Ammon's horn (tissue), 1 donor: ENCODE results near the gene SDHC.
A peak's percentile ranks its signal among the peaks of the same experiment; 100 is the strongest.

Source experiments
- DNase-seq: peaks from one replicate; pipeline ENCODE4 v3.0.0-alpha.2; 2016; ENCODE audit warnings: low spot score

The SDHC gene, protein sequence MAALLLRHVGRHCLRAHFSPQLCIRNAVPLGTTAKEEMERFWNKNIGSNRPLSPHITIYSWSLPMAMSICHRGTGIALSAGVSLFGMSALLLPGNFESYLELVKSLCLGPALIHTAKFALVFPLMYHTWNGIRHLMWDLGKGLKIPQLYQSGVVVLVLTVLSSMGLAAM

DNA sequence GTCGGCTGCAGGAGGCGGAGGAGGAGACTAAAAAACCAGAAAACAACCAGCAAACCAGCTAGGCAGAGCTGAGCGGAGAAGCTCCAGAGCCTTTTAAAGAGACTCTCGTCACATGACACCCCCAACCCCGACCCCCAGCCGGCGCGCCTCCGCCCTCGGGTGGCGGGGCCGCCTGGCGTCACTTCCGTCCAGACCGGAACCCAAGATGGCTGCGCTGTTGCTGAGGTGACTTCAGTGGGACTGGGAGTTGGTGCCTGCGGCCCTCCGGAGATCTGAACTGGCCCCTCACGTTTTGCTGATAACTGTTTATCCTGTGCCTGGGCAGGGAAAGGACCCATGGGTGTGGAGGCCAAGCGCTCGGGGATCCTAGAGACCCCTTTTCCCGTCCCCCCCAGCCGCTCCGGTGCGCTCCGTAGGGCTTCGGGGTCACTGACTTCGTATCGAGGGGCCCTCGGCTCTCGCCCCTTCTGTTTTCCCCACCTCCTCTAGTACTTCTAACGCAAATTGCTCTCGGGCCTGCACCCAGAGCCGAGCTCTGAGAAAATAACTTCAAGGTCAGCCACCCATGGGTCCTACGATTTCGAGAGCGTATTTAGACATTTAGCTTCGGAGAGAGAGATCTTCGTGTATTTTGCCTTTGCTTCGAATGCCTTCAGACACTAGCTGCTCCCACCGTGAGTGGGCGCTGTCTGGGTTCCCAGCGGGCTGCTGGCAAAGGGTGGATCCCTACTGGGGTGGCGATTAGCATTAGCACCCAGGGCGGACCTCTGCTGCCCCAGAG lies at the start of gene SDHC:
Gene SDHC, plus strand, starts transcription at position 181 of the 781 bp plus-strand sequence. Its CDS starts 25 bp downstream, at position 206.
- peak; percentile 95 for DNase-seq

GRCh38 chr1:161265305-161265704 lies 48.9 kb upstream of the SDHC start:
- no peak for DNase-seq

DNA sequence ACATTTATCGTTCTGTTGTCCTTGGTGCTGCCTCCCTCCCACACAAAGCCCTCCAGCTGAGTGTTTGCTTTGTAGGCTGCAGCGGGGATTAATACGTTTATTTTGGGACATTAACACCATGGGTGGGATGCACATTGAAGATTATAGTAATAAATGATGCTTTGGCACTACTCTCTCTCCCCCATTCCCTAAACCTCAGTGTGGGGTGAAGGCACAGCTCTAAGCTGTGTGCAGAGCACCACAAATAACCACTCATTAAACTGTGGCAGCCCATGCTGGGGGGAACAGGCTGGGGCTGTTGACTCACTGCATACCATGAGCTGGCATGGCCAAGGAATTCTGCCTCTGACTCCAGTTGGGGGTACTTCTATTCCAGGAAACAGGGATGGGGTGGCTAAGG lies 48.0 kb upstream of the SDHC start:
- DNase-seq: no peak

DNA sequence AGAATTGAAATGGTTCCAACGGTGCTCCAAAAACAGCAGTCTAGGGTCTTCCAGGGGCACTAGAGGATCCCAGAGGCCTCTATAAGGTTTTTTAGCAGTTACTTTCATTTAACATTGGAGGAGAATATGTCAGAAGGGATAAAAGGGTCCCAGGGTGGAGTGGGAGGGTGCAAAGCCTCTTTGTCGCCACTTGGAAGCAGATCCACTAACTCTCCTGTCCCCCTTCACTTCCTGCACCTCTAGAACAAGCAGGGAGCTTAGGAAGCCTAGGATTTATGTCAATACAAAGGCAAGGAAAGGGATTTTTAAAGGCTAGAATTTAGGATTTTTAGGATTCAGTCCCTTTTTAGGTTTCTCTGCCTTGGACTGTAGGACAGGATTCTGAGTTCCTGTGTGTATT lies 47.3 kb upstream of the SDHC start:
- no peak for DNase-seq

GRCh38 chr1:161267321-161267720 lies 46.9 kb upstream of the SDHC start:
- peak; percentile 42 for DNase-seq

DNA sequence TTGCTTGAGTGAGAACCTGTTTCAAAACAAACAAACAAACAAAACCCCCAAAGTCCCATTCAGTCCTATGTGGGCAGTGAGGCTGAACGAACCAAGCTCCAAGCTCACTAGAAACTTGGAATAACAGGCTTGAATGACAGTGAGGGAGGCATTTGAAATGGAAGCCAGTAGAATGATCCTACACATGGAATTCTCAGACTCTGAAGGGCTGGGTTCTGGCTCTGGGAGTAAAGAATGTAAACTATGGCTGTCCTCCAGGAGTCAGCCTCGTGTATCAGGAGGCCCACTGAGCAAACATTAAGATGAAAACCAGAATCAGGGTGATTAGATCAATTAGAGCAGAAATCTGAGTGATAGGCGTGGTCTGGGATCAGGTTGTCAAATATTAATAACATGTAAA lies 40.8 kb upstream of the SDHC start:
- DNase-seq: no peak

- DNase-seq: no peak
Observed at GRCh38 chr1:161274874-161275273, 39.3 kb upstream of the SDHC start.

DNA sequence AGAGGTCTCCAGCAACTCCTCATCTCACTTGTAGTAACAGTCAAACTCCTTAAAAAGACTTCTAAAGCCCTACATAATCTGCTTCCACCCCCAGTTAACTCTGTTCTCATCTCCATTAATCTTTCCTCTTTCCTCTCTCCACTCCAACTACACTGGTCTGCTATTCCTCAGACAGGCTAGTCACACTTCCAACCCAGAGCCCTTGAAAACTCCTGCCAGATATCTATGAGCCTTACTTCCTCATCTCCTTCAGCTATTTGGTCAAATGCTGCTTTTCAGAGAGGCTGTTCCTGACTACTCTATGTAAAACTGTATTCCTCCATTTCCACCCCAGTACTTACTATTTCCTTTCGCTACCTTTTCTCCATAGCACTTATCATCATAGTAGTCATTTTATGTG lies 31.2 kb upstream of the SDHC start:
- no peak for DNase-seq

DNA sequence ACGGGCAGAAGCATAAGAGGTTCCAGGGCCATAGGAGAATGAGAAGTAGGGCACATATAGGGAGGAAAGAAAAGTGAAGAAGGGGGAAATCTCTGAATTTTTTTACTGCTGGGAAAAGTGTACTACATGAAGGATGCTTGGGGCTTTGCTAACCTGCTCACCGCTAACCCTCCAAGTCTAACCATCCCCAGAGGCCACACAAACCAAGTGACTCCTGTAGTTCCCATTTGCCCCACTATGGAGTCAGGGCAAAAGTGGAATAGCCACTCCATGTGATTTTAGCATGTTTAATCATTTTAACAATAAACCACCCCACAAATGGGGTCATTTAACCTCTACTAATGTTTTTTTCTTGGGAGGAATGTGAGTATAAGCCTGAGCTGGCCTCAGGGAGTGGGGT lies 29.1 kb upstream of the SDHC start:
- no peak for DNase-seq

- no peak for DNase-seq
Observed at GRCh38 chr1:161285521-161285920, 28.7 kb upstream of the SDHC start.

GRCh38 chr1:161287482-161288054 lies 26.6 kb upstream of the SDHC start:
- DNase-seq: no peak

GRCh38 chr1:161290779-161291178 lies 23.4 kb upstream of the SDHC start:
- no peak for DNase-seq

DNA sequence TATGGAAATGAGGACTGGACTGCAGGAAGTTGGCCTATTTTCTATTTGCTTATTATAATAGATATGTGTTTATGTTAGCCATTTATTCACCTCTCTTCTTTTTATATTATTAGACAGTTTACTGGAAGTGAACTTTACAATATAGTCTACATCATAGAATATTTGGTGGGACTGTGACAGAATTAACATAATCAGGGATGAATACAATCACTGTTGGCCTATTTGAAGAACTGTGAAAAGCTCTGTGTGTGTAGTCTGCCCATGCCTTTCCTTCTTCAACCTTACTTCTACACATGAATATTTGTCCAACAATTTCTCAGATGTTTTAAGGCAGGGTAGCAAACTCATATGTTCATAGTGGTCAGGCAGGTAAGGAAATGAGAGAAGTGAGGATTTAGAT lies 16.8 kb upstream of the SDHC start:
- no peak for DNase-seq

DNA sequence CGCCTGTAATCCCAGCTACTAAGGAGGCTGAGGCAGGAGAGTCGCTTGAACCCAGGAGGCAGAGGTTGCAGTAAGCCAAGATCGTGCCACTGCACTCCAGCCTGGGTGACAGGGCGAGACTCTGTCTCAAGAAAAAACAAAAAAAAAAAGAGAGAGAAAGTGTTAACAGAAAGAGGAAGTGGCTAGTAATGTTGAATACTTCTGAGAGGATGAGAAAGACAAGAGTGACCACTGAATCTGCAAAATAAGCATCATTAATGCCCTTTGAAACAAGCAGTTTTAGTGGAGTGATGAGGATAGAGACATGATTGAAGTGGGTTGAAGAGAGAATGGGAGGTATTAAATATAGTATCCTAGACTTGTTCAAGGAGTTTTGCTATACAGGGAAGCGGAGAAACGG lies 16.1 kb upstream of the SDHC start:
- DNase-seq: no peak

- no peak for DNase-seq
Observed at GRCh38 chr1:161299347-161299746, 14.8 kb upstream of the SDHC start.

- no peak for DNase-seq
Observed at GRCh38 chr1:161300478-161300877, 13.7 kb upstream of the SDHC start.

GRCh38 chr1:161304927-161305866 lies 9.0 kb upstream of the SDHC start:
- DNase-seq: no peak

GRCh38 chr1:161305867-161306519 lies 8.2 kb upstream of the SDHC start:
- peak; percentile 85 for DNase-seq

DNA sequence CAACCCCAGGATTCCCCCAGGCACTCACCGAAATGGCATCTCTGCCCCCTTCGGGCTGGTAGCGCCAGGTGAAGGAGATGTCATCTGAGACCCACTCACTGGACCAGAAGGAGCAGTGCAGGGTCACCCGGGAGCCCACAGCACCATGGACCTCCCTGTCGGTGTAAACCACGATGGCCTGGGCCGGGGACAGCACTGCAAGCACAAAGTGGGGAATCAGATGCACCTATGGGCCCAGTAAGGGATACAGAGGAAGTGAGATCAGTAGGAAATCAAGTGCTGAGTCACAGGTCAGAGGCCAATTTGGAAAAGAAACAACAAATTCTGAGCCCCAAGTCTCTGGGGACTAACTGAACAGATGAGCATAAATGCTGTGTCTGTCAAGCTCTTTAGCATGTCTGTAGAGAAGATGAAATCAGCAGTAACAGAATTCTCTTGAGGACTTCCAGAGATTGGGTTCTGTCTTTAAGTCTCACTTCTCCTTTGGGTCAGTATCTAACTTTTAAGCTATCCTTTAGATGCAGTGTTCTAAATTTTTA lies 6.9 kb upstream of the SDHC start:
- DNase-seq: no peak

- DNase-seq: no peak
Observed at GRCh38 chr1:161307892-161308638, 6.1 kb upstream of the SDHC start.

- DNase-seq: no peak
Observed at GRCh38 chr1:161309868-161310267, 4.3 kb upstream of the SDHC start, which contains the start of gene MPZ. MPZ (minus strand) TSS chr1:161309968; CDS start chr1:161309905, 63 bp downstream.
